HK-2 (cell line): ENCODE results near the gene ARFGAP2.
A peak's percentile ranks its signal among the peaks of the same experiment; 100 is the strongest.

ENCODE experiments used
- DNase-seq: peaks from one replicate; pipeline ENCODE4 v3.0.0-alpha.2; 2018; ENCODE audit not compliant: unreplicated experiment

Gene ARFGAP2

DNA sequence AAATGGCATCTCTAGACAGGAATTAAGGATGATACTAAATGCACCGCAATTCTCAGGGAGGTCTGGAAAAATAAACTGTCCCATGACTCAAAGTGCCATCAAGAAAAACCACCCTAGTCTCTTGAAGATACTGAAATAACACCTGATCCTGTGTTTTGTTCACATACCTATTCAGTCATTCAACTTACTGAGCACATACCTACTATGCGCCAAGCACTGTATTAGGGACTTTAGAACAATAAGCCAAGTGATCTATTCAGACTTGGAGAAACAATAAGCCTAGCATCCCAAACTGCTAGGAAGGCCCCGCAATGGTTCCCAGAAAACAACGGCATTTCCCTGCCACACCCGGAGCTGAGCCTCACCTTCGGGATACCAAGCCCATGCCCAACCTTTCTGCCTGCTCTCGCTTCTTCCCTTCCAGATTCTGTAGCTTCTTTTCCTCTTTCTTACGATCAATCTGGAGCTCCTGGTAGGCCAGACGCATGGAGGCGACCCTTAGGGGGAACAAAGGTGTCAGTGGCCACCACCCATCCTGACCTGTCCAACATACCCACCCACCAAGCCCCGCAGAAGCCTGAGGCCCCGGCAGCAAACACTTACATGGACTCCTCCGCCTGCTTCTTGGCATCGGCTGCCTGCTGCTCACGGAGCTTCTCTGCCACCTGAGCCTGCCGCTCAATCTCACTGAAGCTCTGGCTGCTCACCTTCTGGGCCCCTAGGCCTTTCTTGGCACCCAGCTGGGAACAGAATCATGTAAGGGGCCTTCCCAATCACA lies 5.4 kb downstream of the ARFGAP2 start:
- DNase-seq, result no peak

DNA sequence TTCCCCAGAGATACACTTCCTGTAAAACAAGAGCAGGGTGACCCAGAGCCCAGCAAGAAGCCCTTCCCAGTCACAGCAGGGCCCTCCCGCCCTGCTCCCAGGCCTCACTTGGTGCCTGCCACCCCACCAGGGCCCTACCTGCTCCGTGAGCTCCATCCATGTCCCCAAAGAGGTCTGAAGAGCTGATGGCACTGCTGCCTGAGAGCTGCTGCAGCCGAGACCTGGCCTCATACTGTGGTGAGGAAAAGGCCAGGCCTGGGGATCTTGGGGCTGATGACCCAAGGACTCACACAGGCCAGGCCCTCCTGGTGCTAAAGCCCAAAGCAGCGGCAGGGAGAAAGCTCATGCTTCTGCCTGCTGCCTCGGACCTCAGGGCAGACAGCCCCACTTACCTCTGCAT lies 10.3 kb downstream of the ARFGAP2 start:
- no peak for DNase-seq

GRCh38 chr11:47165253-47165840 lies 11.3 kb downstream of the ARFGAP2 start:
- DNase-seq, result no peak

GRCh38 chr11:47164321-47164720 lies 12.4 kb downstream of the ARFGAP2 start:
- DNase-seq, result no peak

DNA sequence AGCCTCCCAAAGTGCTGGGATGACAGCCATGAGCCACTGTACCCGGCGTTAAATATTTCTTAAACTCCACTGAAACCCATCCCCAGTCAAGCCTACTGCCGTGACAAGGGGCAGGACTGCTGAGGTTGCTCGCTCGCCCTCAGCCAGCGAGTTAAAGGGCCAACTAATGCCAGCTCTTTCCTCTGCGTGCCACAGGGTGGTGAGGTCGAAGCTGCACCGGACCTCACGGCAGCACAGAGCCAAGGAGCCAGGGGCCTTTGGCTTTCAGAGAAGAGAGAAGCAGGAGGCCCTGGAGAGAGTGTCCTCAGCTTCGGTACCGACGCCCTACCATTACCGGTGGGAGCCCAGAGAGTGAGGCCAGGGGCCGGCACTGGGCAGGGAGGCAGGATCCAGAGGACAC lies 12.8 kb downstream of the ARFGAP2 start:
- DNase-seq, result no peak

DNA sequence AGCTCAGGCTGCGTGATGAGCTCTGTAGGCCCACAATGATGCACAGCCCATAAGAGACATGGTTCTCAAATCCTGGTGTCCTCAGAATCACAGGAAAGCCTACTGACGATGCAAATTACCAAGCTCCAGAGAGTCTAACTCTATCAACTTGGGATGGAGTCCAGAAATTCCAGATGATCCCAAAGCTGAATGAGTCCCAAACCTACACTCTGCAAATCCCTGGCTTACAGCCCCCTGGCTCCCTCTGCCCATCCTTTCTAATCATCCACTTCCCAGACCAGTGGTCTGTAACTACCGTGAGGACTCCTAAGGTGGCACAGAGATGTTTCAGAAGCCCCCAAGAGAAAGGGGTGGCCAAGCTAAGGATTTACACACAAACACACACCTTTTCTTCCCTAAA lies 13.5 kb downstream of the ARFGAP2 start:
- no peak for DNase-seq

DNA sequence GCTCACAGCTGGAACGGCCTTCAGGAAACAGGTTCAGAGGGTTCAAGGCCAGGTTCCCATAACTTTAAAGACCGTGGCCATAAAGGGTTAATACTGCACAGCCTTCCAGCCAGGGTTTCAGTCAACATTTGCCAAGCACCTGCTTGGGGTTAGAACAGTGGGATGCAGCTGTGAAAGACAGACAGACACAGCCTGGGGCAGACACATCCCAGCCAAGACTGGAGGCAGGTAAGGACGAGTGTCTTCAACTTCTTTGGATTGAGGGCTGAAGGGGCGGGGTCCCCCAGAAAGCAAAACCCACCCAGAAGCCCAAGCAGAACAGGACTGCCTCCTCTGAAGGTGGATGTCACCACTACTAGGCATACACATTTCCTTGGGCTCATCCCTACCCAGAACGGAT lies 14.3 kb downstream of the ARFGAP2 start:
- no peak for DNase-seq

- no peak for DNase-seq
Measured at GRCh38 chr11:47161890-47162289, 14.8 kb downstream of the ARFGAP2 start.

DNA sequence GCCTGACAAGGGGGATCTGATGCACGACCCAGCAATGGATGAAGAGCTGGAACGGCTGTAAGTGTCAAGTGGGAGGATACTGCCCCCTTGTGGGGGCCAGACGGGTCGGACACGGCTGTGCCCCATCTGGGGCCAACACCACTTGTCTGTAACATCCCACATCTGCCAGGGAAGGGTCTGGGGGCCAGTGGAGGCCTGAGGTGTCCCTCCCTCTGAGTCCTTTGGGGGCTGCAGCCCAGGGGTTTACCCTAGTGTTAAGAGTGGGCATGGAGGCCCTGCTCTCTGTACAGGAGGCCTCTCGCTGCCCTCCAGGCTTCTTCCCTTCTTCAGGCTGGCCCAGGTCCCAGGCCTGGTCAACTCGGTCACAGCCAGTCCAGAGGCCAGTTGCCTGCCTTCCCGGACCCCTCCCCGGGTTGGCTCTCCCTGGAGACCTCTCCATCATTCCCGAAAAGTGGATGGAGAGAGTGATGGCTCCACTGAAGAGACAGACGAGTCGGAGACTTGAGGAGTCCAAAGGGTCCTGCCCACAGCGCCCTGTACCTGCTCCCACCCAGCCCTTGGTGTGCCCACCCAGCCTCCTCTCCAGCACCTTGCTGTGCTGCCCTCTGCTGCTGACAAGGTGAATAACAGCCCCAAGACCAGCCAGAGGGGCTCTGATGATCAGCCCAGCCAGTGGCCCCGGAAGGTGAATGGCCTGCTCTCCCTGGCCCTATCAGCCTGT lies 15.4 kb downstream of the ARFGAP2 start:
- DNase-seq, result peak; percentile 55

DNA sequence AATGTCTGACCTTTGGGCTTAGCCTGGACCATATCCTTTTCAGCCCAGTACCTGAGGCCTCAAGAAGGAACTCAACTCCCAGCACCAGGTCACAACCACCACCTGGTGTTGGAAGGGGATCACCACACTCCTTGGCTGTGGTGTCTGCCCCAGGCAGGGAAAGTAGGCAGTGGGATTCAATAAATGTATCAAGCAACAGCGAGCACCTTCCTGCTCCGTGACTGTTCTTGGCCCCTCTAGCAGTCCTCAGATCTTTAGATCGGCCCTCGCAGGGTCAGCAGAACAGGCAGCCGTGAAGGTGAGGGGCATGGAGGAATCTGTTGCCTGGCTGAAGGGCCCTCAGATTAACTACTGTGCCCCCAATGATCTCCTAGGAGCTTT lies 15.9 kb downstream of the ARFGAP2 start:
- no peak for DNase-seq

DNA sequence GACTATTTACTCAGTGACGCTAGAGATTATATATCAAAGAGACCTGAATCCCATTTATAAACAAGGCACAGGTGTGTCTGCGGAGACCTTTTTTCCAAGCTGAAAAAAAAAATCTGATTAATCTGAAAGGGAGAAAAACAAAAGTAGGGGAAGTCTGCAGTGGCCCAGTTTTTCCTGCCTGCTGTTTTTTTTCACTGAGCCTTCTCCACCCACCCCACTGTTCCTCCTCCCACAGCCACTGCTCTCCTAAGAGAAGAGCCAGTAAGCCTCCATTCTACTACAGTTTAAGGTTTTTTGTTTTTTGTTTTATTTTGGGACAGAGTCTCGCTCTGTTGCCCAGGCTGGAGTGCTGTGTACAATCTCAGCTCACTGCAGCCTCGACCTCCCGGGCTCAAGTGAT lies 18.4 kb downstream of the ARFGAP2 start:
- DNase-seq, result no peak

DNA sequence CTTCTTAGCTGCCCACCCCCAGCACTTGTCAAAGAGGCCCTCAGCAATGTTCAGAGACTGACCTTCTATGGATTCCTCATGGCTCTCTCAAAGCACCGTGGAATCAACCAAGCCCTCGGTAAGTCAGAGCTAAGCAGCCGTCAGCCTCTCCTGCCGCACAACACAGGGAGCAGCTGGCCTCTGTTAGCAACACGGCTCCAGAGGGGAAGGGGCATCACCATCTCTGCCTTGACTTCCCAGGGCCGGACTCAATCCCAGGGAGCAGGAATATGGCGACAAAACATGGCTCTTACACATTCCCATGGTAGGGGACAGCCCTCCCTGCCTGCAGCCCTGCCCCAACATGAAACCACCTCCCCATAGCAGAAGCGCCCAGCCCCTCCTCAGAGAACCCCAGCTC lies 18.9 kb downstream of the ARFGAP2 start:
- DNase-seq, result no peak

- DNase-seq, result no peak
Measured at GRCh38 chr11:47156951-47157350, 19.7 kb downstream of the ARFGAP2 start.

- no peak for DNase-seq
Measured at GRCh38 chr11:47156333-47156732, 20.3 kb downstream of the ARFGAP2 start.

- no peak for DNase-seq
Measured at GRCh38 chr11:47155879-47156278, 20.8 kb downstream of the ARFGAP2 start.

- DNase-seq, result no peak
Measured at GRCh38 chr11:47154616-47155570, 21.8 kb downstream of the ARFGAP2 start.

- DNase-seq, result peak; percentile 69
Measured at GRCh38 chr11:47152953-47153950, 23.4 kb downstream of the ARFGAP2 start.

DNA sequence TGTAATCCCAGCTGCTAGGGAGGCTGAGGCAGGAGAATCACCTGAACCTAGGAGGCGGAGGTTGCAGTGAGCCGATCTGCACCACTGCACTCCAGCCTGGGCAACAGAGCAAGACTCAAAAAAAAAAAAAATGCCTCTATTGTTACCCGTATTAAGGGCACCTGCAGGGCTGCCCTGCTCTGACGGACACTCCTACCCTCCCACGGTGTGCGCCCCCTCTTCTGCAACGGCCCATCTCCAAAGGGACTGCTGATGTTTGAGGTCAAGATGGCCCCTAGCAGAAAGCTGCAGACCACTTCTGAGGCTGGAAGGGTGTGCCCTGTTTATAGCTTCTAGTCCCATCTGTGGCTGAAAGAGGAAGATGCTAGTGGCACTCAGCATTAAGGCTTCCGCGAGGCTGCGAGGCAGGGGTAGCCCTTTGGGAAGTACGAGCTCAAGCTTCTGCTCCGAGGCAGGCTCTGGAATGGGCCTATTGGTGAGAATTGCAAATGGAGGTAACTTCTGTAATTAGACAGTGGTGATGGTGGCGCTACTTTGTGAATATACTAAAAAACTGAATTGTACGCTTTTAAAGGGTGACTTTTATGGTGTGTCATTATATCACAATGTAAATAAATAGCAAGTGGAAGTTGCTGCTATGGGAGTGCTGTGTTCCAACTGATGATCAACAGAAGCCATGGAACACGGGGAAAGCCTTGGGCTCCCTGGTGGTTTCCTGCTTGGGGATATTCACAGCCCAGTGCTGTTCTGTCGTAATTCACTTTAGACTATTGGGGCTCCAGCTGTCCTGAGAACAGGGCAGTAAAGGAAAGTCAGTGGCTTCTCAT lies 24.3 kb downstream of the ARFGAP2 start:
- no peak for DNase-seq

DNA sequence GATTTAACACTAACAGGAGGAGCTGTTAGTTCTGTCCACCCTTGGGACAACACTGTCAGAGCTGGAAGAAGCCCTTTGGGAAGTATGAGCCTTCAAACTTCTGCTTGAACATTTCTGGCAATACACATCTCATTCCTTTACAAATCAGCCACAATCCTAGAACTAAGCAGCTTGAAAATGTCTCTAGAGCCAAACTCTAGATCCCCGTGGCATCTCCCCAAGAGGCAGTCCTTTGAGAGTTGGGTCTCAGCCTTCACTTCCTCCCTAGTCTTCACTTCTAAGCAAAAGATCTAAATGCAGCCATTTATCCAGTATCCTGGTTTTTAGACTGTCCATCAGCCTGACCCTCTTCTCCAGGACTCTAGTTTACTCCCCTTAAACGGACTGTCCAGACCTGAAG lies 26.9 kb downstream of the ARFGAP2 start:
- no peak for DNase-seq
